SK-N-SH treated with all-trans-retinoic acid at 6 μM for 48 hours (cell line): ENCODE measurements around the gene TAOK3.

ENCODE experiments used
- ATAC-seq: fragments of 200-7000 bp; cut with Tn5 transposase; 3 replicates; pipeline ENCODE4 v1.9.1; 2020; ENCODE audit warnings: mild to moderate bottlenecking, moderate library complexity
- BACH2 ChIP-seq: fragments of 250-450 bp; sonication (Bioruptor Pico); IDR thresholded peaks from 2 replicates; pipeline ENCODE4 v1.9.0; 2021; ENCODE audit warnings: mild to moderate bottlenecking, borderline replicate concordance
- CREB5 ChIP-seq: fragments of 250-450 bp; sonication (Bioruptor Pico); IDR thresholded peaks from 2 replicates; pipeline ENCODE4 v1.5.1; 2020; ENCODE audit warnings: low read depth, mild to moderate bottlenecking, moderate library complexity
- CSDC2 ChIP-seq: fragments of 250-450 bp; sonication (Bioruptor Pico); IDR thresholded peaks from 2 replicates; pipeline ENCODE4 v1.5.0; 2020; ENCODE audit warnings: mild to moderate bottlenecking, moderate library complexity
- CSRNP3 ChIP-seq: fragments of 250-450 bp; sonication (Bioruptor Pico); IDR thresholded peaks from 2 replicates; pipeline ENCODE4 v1.5.1; 2021; ENCODE audit warnings: mild to moderate bottlenecking, moderate library complexity
- ESRRG ChIP-seq: fragments of 250-450 bp; sonication (Bioruptor Pico); IDR thresholded peaks from 2 replicates; pipeline ENCODE4 v1.6.1; 2021; ENCODE audit warnings: mild to moderate bottlenecking
- ISL1 ChIP-seq: fragments of 250-450 bp; sonication (Bioruptor Pico); IDR thresholded peaks from 2 replicates; pipeline ENCODE4 v2.1.2; 2022; ENCODE audit warnings: mild to moderate bottlenecking, moderate library complexity
- OSR1 ChIP-seq: fragments of 250-450 bp; sonication (Bioruptor Pico); IDR thresholded peaks from 2 replicates; pipeline ENCODE4 v1.8.0; 2022; ENCODE audit warnings: moderate library complexity, mild to moderate bottlenecking, inconsistent platforms
- PATZ1 ChIP-seq: fragments of 250-450 bp; sonication (Bioruptor Pico); IDR thresholded peaks from 2 replicates; pipeline ENCODE4 v1.8.0; 2020; ENCODE audit warnings: mild to moderate bottlenecking, moderate library complexity, borderline replicate concordance
- POU6F1 ChIP-seq: fragments of 250-450 bp; sonication (Bioruptor Pico); IDR thresholded peaks from 2 replicates; pipeline ENCODE4 v1.8.0; 2021; ENCODE audit warnings: low read depth, mild to moderate bottlenecking, moderate library complexity, borderline replicate concordance
- RARB ChIP-seq: fragments of 250-450 bp; sonication (Bioruptor Pico); IDR thresholded peaks from 2 replicates; pipeline ENCODE4 v1.8.0; 2021; ENCODE audit warnings: mild to moderate bottlenecking, moderate library complexity
- SNAI2 ChIP-seq: fragments of 250-450 bp; sonication (Bioruptor Pico); IDR thresholded peaks from 2 replicates; pipeline ENCODE4 v1.5.0; 2020; ENCODE audit warnings: mild to moderate bottlenecking, moderate library complexity
- TOX ChIP-seq: fragments of 250-450 bp; sonication (Bioruptor Pico); IDR thresholded peaks from 2 replicates; pipeline ENCODE4 v1.8.0; 2021; ENCODE audit warnings: mild to moderate bottlenecking, moderate library complexity, borderline replicate concordance
- TSHZ2 ChIP-seq: fragments of 250-450 bp; sonication (Bioruptor Pico); IDR thresholded peaks from 2 replicates; pipeline ENCODE4 v1.5.0; 2020; ENCODE audit warnings: mild to moderate bottlenecking, moderate library complexity
- ZC3H10 ChIP-seq: fragments of 250-450 bp; sonication (Bioruptor Pico); IDR thresholded peaks from 2 replicates; pipeline ENCODE4 v1.5.1; 2021; ENCODE audit warnings: mild to moderate bottlenecking, moderate library complexity
- ZFP3 ChIP-seq: fragments of 250-450 bp; sonication (Bioruptor Pico); IDR thresholded peaks from 2 replicates; pipeline ENCODE4 v1.5.0; 2020; ENCODE audit warnings: mild to moderate bottlenecking, moderate library complexity
- ZFP30 ChIP-seq: fragments of 450-650 bp; formaldehyde crosslinking; IDR thresholded peaks from 2 replicates; pipeline ENCODE4 v1.5.0; 2022; ENCODE audit warnings: mild to moderate bottlenecking, moderate library complexity
- ZNF565 ChIP-seq: fragments of 450-650 bp; formaldehyde crosslinking; conservative IDR thresholded peaks from 2 replicates; pipeline ENCODE4 v1.5.0; 2020; ENCODE audit warnings: low read depth, mild to moderate bottlenecking, moderate library complexity
- ZNF8 ChIP-seq: fragments of 450-650 bp; formaldehyde crosslinking; IDR thresholded peaks from 2 replicates; pipeline ENCODE4 v1.5.0; 2020; ENCODE audit warnings: mild to moderate bottlenecking, moderate library complexity

The TAOK3 gene

GRCh38 chr12:118311666-118312065, 61.0 kb downstream of the TAOK3 start:
- no peak for TF ChIP-seq ZC3H10 (CRISPR knock-in tag)
- no peak for TF ChIP-seq BACH2 (CRISPR knock-in tag)
- TF ChIP-seq ZNF8 = no peak
- no peak for TF ChIP-seq OSR1 (CRISPR knock-in tag)
- no peak for TF ChIP-seq ZFP30 (CRISPR knock-in tag)
- TF ChIP-seq POU6F1 (CRISPR knock-in tag) = no peak
- no peak for TF ChIP-seq ZFP3 (CRISPR knock-in tag)
- no peak for TF ChIP-seq SNAI2 (CRISPR knock-in tag)
- TF ChIP-seq ZNF565 = no peak
- TF ChIP-seq ESRRG (CRISPR knock-in tag) = no peak
- no peak for TF ChIP-seq TOX (CRISPR knock-in tag)
- ATAC-seq = no peak

GRCh38 chr12:118310320-118310719, 62.4 kb downstream of the TAOK3 start:
- ATAC-seq = no peak

GRCh38 chr12:118308006-118308405, 64.7 kb downstream of the TAOK3 start:
- peak; percentile 53 for ATAC-seq

More at GRCh38 chr12:118310320-118310719, 62.4 kb downstream of the TAOK3 start:
- TF ChIP-seq POU6F1 (CRISPR knock-in tag) (no peak), ZFP3 (CRISPR knock-in tag) (no peak), ZFP30 (CRISPR knock-in tag) (no peak), ZNF565 (no peak), TSHZ2 (CRISPR knock-in tag) (no peak), ISL1 (CRISPR knock-in tag) (no peak), BACH2 (CRISPR knock-in tag) (no peak), PATZ1 (CRISPR knock-in tag) (no peak), CSRNP3 (CRISPR knock-in tag) (no peak), RARB (CRISPR knock-in tag) (no peak), CREB5 (CRISPR knock-in tag) (no peak), OSR1 (CRISPR knock-in tag) (no peak), CSDC2 (CRISPR knock-in tag) (no peak)
